ENCODE data around the gene GPD2. TPM values are rescaled to one million over a fixed set of nuclear protein-coding genes. Genes with fewer than 3 reads are reported as not detected.
A peak's percentile ranks its signal among the peaks of the same experiment; 100 is the strongest.

The GPD2 gene
- total and polyA plus RNA-seq, 12 donors: 3.7 to 20.9 (median 14.3) TPM

DNA sequence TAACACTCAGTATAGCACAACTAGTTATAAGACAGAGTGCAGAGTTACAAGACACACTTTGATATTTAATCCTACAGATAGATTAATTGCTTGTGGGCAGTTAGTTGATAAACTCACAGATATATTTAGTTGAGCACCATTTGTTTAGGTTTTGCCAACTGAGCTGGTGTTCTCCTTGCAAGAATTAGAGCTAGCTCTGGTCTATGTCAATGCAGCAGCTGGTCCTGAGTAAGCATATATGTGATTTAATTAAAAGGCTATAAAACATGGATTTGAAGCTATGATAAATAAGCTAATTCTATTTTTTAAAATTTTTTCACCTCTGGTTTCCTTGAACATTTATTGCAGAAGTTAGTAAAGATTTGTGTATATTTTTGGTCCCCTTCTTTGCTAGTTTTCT lies 35.6 kb downstream of the GPD2 start:
- no peak for ATAC-seq
- H3K36me3 ChIP-seq: peaks cover 0 to 1% (median 0%) of the 10 kb centered on the region in 9 donors
- H3K9me3 ChIP-seq: no peaks in the 10 kb centered on the region
- no peak for DNase-seq
- TF ChIP-seq, protein P1, sequence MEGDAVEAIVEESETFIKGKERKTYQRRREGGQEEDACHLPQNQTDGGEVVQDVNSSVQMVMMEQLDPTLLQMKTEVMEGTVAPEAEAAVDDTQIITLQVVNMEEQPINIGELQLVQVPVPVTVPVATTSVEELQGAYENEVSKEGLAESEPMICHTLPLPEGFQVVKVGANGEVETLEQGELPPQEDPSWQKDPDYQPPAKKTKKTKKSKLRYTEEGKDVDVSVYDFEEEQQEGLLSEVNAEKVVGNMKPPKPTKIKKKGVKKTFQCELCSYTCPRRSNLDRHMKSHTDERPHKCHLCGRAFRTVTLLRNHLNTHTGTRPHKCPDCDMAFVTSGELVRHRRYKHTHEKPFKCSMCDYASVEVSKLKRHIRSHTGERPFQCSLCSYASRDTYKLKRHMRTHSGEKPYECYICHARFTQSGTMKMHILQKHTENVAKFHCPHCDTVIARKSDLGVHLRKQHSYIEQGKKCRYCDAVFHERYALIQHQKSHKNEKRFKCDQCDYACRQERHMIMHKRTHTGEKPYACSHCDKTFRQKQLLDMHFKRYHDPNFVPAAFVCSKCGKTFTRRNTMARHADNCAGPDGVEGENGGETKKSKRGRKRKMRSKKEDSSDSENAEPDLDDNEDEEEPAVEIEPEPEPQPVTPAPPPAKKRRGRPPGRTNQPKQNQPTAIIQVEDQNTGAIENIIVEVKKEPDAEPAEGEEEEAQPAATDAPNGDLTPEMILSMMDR (IDR thresholded peaks at IDR 0.05): no peak
- H3K27me3 ChIP-seq: no peaks in the 10 kb centered on the region
- H3K4me3 ChIP-seq: no peak overlapping the region
- peak overlapping the region in 1 of 10 donors; percentile 30 for H3K27ac ChIP-seq
- intact Hi-C loops (cut with DNase I): no loop called here
- peaks cover 0 to 57% (median 32%) of the 10 kb centered on the region in 9 donors for H3K4me1 ChIP-seq

DNA sequence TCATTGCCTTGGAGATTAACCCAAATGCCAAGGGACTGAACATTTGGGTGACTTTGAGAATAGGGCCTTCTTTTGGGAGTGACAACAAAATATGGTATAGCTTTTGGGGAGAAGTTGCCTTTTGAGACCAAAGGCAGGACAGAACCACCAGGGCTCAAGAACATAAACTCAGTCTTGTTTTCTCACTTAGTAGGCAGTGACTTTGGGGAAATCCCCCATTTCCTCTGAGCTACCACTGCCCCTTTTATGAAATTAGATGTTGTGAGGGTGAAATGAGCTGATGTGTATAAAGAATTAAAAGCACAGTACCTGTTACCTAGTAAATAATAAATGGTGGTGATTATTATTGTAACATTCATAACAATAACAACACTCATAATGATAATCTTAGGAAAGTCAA lies 36.5 kb downstream of the GPD2 start:
- H3K4me3 ChIP-seq: no peak overlapping the region
- peaks cover 0 to 10% (median 0%) of the 10 kb centered on the region in 9 donors for H3K36me3 ChIP-seq
- DNase-seq: no peak
- intact Hi-C loops (cut with DNase I): no loop called here
- ATAC-seq: no peak
- H3K9me3 ChIP-seq: no peaks in the 10 kb centered on the region
- H3K4me1 ChIP-seq: peaks cover 0 to 51% (median 25%) of the 10 kb centered on the region in 9 donors
- TF ChIP-seq, protein P1 (IDR thresholded peaks at IDR 0.05): no peak
- no peak overlapping the region for H3K27ac ChIP-seq
- H3K27me3 ChIP-seq: no peaks in the 10 kb centered on the region

DNA sequence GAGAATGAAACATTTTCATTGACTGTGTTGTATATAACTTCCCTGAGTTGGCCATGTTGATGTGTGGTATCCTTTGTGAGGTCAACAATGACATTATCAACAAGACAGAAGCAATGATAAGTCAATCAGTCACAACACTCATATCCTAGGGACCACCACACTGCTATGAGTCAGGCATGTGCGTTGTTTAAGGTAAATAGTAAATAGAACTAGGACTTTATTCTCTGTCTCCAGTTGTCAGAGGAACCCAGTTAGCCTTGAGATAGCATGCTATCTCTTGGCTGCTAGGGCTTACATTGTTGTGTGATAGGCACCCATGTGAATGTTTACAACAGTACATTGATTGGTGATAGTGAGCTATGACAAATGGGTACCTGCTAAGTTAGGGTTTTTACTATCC lies 37.3 kb downstream of the GPD2 start:
- ATAC-seq (no peak), DNase-seq (no peak)
- Histone ChIP-seq H3K4me1 (peaks cover 0 to 52% (median 25%) of the 10 kb centered on the region in 9 donors), H3K27ac (no peak overlapping the region), H3K36me3 (peaks cover 0 to 11% (median 0%) of the 10 kb centered on the region in 9 donors), H3K27me3 (no peaks in the 10 kb centered on the region), H3K9me3 (no peaks in the 10 kb centered on the region), H3K4me3 (no peak overlapping the region)
- WGBS, 2 donors: 84 to 94% methylated on average over 1 of the region's 1 CpG
- intact Hi-C loops (cut with DNase I): no loop called here
- TF ChIP-seq, protein P1 (IDR thresholded peaks at IDR 0.05): no peak

DNA sequence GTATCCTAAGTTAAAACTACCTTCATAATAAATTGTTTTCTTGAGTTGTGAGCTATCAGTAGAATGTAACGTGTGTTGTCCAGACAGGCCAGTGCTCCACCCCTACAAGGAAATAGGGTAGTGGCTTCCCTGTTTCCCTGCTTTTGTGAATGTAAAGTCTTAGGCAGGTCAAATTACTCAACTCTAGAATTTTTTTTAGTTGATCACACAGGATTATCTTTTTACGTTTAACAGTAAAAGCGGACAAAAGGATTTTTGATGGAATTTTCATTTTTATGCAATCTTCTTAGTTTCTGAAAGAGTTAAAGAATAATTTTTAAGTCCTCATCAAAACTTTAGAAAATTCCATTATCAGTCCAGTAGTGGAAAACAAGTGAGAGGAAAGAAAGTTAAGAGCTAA lies 38.2 kb downstream of the GPD2 start:
- H3K27me3 ChIP-seq: no peaks in the 10 kb centered on the region
- H3K27ac ChIP-seq: no peak overlapping the region
- no peak for DNase-seq
- intact Hi-C loops (cut with DNase I): no loop called here
- peaks cover 0 to 11% (median 0%) of the 10 kb centered on the region in 9 donors for H3K36me3 ChIP-seq
- no peaks in the 10 kb centered on the region for H3K9me3 ChIP-seq
- peaks cover 0 to 52% (median 25%) of the 10 kb centered on the region in 9 donors for H3K4me1 ChIP-seq
- WGBS, 2 donors: 90 to 96% methylated on average over 3 of the region's 3 CpGs
- TF ChIP-seq, protein P1 (IDR thresholded peaks at IDR 0.05): no peak
- no peak overlapping the region for H3K4me3 ChIP-seq
- no peak for ATAC-seq
